HG02678 (cell line): ENCODE results near the gene GPRC5C.

Experiments used
- ATAC-seq: cut with Tn5 transposase; IDR thresholded peaks from one replicate; pipeline ENCODE4 v1.9.1; 2021; ENCODE audit warnings: mild to moderate bottlenecking, moderate library complexity; ENCODE audit not compliant: unreplicated experiment

The GPRC5C gene

DNA sequence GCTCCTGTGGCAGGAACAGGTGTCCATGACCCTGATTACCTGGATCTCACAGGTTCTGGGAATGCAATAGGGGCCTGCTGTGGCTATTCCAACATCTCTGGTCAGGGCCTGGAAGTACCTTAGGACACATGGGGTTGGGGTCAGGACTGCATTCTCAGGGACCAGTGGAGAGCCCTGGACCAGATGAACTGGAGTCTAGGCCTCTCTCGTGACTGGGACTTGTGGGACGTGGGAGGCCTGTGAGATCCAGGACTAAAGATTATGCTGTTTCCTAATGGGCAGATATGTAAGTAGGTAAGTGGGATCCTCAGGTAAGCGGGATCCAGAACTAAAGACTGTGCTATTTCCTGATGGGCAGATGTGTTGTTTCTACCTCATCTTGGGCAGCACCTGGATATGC, 18.3 kb downstream of the GPRC5C start:
- ATAC-seq, result no peak

DNA sequence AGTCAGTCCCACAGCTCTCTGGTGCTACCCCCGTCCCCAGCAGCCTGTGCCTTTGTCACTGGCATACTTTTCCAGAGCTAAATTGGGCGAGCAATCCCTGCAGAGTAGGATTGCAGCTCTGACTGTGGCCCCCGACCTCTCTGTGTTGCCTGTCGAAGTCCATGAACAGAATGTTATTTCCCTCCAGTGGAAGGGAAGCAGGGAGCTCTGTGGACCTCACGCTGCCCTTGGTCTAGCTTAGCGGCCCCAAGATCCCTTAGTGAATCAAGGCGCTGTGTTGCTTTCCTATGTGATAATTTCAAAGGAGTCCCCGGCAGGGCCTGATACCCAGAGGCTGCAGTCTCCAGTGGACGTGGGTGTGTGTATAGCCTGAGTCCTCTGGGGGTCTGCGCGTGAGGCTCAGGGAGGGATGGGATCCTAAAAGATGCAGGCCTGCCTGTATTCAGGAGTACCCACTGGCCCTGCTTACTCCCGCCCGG, 19.1 kb downstream of the GPRC5C start:
- ATAC-seq, result no peak

DNA sequence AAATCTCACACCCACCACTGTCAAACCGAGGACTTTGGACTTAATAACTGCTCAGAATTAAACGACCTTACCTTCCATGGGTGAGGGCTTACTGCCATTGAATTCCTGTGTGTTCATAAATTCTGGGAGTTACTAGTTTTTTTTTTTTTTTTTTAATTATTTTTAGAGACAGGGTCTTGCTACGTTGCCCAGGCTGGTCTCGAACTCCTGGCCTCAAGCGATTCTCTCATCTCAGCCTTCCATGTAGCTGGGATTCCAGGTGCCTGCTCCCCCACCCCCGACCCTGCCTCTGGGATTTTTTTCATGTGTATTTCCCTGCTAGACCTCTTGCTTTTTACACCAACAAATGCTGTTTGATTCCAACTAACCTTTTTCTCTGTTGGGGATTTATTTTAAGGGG, 19.7 kb downstream of the GPRC5C start:
- ATAC-seq, result no peak

DNA sequence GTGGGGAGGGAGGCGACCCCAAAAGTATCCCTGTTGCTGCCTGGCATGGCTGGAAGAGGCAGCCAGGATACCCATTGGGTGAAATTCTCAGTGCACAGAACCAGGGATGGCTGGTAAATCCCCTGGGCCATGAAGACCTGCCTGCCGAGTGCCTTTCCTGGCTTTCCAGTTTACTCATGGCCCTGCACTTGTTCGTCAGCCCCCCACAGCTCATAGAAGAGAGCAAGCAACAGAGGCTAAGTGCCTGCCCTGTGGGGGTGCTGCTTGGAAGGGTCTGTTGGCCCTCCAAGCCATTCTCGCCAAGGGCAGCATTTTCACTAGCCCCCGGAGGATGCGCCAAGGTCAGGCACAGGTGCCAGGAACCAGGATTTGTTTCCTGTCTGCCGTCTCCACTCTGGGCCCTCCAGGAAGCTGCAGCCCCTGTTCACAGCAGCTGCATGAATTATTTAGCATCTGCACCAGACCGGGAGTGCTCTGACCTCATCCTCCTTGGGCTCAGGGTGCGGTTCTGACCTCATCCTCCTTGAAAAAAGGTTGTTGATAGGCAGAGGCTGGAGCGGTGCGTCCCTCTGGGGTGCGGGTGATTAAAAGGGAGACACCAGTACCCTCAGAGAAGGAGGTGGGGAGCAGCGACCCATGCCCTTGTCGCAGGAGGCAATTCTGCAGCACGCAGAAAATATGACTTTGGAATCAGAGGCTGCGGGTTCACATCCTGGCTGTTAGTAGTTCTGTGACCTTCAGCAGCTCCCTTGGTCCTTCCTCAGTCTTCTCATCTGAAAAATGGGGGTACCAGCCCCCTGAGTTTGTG, 20.3 kb downstream of the GPRC5C start:
- no peak for ATAC-seq

DNA sequence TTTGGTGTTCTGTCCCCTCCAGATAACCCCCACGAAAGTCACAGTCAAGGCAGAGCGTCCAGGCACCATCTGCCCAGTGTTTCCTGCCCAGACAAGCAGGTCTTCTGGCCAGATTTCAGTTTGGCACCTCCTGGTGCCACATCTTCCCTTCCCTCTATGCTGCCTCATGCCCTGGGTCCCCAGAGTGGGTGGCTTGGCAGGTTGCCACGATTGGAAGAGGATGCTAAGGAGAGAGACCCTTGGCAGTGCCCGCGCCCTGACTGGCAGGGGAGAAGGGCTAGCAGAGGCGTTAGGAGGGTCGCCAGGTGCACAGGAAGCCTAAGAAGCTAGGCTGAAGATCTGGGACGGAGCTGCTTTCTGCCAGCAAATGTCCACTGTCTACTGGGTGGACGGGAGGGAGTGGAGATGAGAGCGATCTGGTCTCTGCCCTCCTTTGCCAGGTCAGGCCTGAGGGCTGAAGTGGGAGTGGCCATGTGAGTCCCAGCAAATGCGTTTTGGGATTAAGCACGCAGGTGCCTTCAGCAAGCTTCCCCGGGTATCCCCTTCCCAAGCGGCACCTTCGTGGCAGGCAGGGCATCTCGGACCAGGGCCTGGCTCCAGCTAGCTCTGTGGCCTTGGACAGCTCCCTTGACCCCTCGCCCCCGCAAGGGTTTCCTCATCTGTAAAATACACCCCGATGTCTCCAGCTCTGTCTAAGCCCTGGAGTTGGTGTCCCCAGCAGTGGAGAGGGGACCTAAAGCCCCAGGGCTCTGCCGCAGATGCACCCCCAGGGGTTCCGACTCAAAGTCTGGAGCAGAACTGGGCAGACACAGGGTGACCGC, 21.2 kb downstream of the GPRC5C start:
- no peak for ATAC-seq

DNA sequence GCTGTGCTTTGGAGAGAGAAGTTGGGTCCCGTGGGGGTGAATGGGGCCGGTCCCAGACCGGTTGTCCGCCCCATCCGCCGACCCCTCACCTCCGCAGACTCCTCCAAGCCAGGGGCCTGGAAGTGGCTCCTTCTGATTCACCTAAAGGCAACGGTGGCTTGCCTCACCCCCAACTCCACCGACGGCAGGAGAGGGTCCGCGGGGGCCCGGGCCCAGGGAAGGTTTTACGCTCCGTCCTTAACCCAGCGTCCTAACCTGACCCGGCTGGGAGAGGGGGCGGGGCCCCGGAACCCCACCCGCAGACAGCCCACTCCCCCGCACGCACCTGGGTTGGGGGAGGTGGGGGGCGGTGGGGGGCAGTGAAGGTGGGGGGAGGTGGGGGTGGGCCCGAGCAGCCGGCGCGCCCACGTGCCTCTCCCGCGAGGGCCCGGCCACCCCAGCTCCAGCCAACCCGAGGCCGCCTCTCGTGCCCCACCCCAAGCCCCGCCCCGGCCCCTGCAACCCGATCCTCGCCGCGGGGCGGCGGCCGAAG, 21.8 kb downstream of the GPRC5C start:
- ATAC-seq, result peak; percentile 95

DNA sequence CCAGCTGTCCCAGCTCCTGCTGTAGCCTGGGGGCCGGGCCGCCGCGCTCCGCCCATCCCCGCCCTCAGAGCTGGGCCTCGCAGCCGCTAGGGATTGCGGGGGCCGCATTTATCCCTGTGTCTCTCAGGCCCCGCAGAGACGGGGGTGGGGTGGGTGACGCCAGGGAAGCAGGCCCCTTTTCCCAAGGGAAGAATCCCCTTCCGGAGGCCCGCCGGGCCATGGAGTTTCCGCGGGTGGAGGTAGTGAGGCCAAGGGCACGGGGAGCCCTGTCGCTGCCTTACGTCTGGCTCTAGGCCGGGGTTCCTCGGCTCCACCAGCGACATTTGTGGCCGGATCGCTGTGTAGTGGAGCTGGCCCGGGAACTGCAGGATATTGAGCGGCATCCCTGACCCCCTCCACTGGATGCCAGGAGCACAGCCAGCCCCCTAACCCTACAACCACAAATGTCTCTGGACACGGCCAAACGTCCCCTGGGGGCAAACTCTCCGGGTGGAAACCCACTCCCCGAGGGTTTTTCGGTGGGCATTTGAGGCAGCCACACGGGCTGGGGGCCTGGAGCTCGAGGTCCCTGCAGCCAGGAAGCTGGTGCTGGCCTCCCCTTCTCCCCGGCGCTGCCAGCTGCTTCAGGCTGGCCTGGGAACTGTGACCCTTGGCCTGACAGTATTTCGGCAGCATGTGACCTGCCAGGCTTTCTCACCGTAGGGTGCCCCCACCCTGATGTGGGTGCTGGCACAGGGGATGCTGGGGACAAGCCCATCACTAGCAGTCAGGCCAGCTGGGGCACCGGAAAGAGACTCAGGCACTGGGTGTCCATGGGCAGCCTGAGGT, 22.5 kb downstream of the GPRC5C start:
- ATAC-seq, result peak; percentile 20

DNA sequence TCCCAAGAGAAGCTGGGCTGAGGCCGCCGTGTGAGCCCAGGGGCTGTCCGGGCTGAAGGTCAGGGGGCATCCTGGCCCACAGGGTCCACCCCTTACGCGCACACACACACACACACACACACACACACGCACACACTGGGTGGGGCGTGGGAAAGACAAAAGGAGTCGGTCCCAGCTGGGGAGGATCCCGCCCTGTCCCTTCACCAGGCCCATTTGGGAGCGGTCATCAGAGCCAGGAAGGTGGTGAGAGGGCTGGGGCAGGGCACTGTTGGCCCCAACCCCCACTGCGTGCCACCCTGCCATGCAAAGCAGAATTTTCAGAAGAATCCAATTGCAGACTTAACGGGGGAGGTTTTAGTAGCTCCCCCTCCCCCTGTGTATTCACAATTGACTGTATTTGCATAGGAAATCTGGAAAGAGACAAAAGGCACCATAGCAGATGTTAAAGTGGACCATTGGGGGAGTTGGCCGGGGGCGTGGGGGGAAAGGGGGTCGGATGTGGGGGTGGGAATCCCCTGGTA, 23.2 kb downstream of the GPRC5C start:
- ATAC-seq, result no peak

DNA sequence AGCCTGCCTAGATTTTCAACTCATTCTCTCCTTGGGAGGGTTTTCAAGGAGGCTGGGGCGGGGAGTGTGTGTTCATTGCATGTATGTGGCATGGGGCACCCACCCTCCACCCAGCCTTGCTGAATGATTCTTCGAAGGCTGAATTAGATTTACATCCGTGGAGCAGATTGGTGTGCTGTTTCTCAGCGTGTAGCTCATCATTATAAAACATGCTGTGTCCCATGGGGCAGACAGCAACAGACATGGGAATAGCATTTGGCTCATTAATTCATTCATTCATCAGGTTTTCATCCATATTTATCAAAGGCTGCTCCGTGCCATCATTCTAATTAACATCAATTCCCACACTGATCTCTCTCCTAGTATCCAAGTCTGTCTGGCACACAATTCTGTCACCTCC, 23.9 kb downstream of the GPRC5C start:
- ATAC-seq, result no peak

DNA sequence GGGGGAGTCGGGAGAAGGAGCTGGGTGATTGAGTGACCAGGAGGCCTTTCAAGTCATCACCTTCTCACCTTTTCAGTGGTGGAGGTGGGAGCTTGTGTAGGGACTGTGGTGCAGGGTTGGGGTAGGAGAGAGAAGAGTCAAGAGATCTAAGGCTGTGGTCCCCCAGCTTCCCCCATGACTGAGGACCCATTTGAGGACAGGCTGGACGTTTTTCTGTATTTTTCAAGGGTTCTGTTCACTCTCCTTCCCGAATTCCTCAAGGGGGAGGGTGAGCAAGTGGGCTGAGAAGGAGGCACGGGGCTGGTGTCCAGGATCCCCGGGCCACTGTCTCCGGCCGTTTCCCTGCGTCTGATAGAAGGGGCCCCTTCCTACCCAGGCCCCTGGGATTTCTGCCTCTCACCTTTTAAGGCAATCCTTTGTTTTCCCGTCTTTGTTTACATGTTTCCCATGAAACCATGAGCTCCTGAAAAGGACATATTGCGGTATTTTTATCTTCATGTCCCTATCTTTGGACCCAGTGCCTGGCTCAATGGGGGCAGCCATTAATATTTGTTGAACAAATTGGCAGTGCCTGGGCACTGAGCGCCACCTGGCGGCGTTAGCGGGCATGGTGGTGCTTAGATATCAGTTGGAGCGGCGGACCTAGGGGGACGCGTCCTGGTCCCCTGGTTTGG, 25.4 kb downstream of the GPRC5C start:
- ATAC-seq, result no peak

DNA sequence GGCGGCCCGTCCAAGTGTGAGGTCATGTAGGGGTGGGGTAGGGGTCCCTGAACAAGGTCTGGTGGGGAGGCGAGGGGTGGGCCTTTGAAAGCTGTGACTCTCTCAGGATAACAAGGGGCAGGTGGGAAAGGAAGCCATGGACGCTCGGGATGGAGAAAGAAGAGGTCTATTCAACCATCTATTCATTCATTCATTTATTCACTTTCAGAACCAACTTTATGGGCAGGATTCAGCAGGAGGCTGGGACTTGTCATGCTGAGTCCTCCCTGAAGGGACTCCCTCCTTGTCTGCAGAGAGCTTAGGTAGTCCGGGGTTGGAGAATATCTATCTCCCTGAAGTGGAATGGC, 25.9 kb downstream of the GPRC5C start:
- no peak for ATAC-seq

DNA sequence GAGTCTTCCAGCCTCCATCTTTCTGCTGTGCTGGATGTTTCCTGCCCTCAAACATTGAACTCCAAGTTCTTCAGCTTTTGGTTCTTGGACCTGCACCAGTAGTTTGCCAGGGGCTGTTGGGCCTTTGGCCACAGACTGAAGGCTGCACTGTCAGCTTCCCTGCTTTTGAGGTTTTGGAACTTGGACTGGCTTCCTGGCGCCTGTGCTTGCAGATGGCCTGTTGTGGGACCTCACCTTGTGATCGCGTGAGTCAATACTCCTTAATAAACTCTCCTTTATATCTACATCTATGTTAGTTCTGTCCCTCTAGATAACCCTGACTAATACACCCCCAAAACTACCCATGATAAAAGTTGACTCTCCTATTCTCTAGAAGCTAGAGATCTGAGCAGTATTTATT, 26.9 kb downstream of the GPRC5C start:
- no peak for ATAC-seq

DNA sequence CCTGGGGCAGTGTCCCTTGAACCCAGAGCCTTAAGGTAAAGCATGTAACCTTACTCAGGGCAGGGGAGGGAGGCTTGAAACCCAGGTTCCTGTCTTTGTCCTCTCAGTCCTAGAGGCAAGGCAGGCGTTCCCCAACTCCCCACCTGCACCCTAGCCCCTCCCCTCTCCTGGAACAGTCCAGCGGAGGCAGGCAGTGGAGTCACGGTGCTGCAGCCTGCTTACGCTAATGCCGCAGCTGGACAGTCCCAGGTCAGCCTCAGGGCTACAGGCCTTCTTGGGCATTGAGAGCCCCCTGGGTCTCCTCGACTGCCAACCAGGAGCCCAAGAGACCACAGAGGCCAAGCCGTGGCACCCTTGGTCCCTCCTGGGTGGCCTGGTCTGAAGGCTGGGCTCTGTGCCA, 27.7 kb downstream of the GPRC5C start:
- ATAC-seq, result no peak

DNA sequence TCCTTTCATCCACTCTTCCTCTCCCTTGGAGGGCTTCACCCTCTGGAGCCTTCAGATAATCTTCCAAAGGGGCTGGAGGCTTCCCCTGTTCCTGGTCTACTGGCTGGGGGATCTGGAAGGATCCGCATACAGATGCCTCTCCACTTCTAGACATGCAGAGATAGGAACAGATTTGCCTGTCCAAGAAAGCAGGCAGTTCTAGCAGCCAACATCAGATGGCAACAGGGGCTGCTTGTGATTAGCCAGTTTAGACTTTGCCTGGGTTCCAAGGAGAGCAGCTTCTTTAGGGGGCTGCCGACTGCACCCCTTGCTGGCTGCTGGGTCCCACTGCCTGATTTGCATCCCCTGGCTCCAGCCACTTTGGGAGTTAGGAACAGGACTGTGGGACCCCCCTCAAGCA, 28.4 kb downstream of the GPRC5C start:
- no peak for ATAC-seq

DNA sequence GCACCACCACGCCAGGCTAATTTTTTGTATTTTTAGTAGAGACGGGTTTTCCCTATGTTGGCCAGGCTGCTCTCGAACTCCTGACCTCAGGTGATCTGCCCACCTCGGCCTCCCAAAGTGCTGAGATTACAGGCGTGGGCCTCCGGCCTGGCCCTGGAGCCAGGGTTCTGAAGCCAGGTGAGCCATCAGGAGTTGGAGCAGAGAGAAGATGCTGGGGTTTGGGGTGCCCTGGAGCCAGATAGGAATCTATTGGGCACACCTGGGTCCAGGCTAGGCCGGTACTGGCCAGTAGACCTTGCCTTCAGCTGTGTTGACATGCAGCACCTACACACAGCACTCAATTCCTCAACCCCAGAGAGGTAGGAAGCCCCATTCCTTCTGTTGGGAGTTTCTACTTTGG, 29.1 kb downstream of the GPRC5C start:
- no peak for ATAC-seq

DNA sequence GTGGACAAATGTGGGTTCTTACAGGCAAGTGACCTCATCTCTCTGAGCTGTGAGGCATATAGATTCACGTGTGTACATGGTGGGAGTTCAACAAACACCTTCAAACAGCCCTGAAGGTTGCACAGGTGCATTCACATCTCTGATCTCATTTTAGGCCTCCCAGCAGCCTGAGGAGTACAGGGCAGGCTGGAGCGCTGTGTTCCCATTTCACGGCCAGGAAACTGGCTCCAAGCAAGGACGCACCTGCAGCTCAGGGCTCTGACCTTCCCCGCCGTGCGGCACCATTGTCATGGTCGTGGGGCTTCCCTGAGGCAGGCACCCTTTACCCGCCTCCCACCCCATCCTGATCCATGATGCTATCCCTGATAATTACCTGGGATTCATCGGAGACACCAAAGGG, 29.7 kb downstream of the GPRC5C start:
- ATAC-seq, result no peak

DNA sequence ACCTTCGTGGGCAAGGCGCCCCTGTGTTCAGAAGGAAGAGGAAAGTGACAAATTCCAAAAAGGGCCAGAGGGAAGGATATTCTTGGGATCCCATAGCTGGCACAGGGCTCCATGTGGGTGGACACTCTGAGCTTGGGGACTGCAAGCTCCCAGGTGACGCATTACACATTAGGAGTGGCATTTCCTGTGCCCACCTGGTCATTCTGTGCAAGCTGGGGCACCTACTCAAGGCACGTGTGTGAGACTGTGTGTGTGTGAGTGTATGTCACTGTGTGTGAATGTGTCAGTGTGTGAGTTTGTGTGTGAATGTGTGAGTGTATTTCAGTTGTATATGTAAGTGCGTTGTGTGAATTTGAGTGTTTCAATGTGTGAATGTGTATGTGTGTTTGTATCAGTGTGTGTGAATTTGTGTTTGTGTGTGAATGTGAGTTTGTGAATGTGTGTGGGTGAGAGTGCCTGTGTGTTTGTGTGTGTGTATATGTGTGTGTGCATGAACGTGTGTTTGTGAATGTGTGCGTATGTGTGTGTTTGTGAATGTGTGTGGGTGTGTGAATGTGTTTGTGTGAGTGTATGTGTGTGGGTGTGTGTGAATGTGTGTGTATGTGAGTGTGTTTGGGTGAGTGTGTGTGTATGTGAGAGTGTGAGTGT, 33.0 kb downstream of the GPRC5C start:
- ATAC-seq, result no peak

DNA sequence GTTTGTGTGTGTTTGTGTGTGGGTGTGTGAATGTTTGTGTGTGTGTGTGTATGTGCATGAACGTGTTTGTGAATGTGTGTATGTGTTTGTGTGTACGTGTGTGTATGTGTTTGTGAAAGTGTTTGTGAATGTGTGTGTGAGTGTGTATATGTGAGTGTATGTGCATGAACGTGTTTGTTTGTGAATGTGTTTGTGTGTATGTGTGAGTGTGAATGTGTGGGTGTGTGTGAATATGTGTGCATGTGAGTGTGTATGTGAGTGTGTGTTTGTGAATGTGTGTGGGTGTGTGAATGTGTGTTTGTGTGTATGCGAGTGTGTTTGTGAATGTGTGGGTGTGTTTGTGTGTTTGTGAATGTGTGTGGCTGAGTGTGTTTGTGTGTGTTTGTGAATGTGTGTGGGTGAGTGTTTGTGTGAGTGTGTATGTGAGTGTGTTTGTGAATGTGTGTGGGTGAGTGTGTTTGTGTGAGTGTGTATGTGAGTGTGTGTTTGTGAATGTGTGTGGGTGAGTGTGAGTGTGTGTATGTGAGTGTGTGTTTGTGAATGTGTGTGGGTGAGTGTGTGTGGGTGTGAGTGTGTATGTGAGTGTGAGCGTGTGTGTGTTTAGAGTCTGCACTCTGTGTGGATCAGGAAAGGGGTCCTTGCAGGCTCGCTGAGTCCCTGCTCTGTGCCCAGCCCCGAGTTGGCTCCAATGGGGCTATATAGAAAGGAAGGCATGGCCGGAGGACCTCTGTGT, 33.7 kb downstream of the GPRC5C start:
- ATAC-seq, result no peak
